T1000 (cell line): ENCODE data around the gene RNF157.
"Not testable (repeated sequence)": the region's sequence is repeated elsewhere in the genome, so short reads cannot be mapped to it uniquely, and the experiment has no call there.

Experiments
- DNase-seq: peaks from one replicate; lab custom pipeline; 2025; ENCODE audit warnings: mixed read lengths; lab: John Stamatoyannopoulos, UW

Gene RNF157

GRCh38 chr17:76234354-76234679, 6.0 kb downstream of the RNF157 start:
- no peak for DNase-seq

- DNase-seq = no peak
Measured at GRCh38 chr17:76233588-76234353, 6.5 kb downstream of the RNF157 start.

- DNase-seq = no peak
Measured at GRCh38 chr17:76232342-76232741, 8.0 kb downstream of the RNF157 start.

GRCh38 chr17:76226749-76227148, 13.5 kb downstream of the RNF157 start:
- not testable (repeated sequence) for DNase-seq

- not testable (repeated sequence) for DNase-seq
Measured at GRCh38 chr17:76225373-76226086, 14.8 kb downstream of the RNF157 start.

GRCh38 chr17:76223802-76224201, 16.5 kb downstream of the RNF157 start:
- no peak for DNase-seq

GRCh38 chr17:76219670-76220383, 20.5 kb downstream of the RNF157 start:
- DNase-seq = no peak

GRCh38 chr17:76217081-76217480, 23.2 kb downstream of the RNF157 start:
- no peak for DNase-seq

GRCh38 chr17:76213491-76213890, 26.8 kb downstream of the RNF157 start:
- no peak for DNase-seq

GRCh38 chr17:76208120-76208519, 32.2 kb downstream of the RNF157 start:
- no peak for DNase-seq

GRCh38 chr17:76207275-76208059, 32.8 kb downstream of the RNF157 start:
- no peak for DNase-seq

GRCh38 chr17:76205542-76206144, 34.6 kb downstream of the RNF157 start:
- not testable (repeated sequence) for DNase-seq

- DNase-seq = no peak
Measured at GRCh38 chr17:76204277-76204676, 36.0 kb downstream of the RNF157 start.

GRCh38 chr17:76200354-76200753, 39.9 kb downstream of the RNF157 start:
- no peak for DNase-seq

- DNase-seq = no peak
Measured at GRCh38 chr17:76199469-76199868, 40.8 kb downstream of the RNF157 start.

- no peak for DNase-seq
Measured at GRCh38 chr17:76198702-76199101, 41.6 kb downstream of the RNF157 start.

GRCh38 chr17:76197911-76198310, 42.4 kb downstream of the RNF157 start:
- DNase-seq = no peak

GRCh38 chr17:76196675-76197074, 43.6 kb downstream of the RNF157 start:
- DNase-seq = no peak

GRCh38 chr17:76195281-76196096, 44.8 kb downstream of the RNF157 start:
- no peak for DNase-seq

- no peak for DNase-seq
Measured at GRCh38 chr17:76193591-76193990, 46.7 kb downstream of the RNF157 start.

GRCh38 chr17:76191896-76192295, 48.4 kb downstream of the RNF157 start:
- DNase-seq = no peak
